DMS153 treated with DMSO at 0.1 percent for 48 hours (cell line): ENCODE results near the gene VPS72.
"Not testable (repeated sequence)": the region's sequence is repeated elsewhere in the genome, so short reads cannot be mapped to it uniquely, and the experiment has no call there.

ENCODE experiments used
- DNase-seq: peaks from one replicate; lab custom pipeline; 2025; ENCODE audit not compliant: unreplicated experiment; lab: John Stamatoyannopoulos, UW

Gene VPS72

DNA sequence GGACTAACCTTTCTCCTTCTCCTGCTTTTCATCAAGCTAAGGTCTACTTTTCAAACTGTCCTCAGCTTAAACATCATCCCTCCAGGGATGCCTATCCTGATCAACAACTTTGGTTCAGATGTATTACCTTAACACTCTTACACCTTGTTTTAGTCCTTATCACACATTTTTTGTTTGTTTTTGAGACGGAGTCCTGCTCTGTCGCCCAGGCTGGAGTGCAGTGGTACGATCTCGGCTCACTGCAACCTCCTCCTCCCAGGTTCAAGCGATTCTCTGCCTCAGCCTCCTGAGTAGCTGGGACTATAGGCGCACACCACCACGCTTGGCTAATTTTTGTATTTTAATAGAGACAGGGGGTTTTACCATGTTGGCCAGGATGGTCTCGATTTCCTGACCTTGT, 1.3 kb downstream of the VPS72 start:
- DNase-seq = not testable (repeated sequence)

DNA sequence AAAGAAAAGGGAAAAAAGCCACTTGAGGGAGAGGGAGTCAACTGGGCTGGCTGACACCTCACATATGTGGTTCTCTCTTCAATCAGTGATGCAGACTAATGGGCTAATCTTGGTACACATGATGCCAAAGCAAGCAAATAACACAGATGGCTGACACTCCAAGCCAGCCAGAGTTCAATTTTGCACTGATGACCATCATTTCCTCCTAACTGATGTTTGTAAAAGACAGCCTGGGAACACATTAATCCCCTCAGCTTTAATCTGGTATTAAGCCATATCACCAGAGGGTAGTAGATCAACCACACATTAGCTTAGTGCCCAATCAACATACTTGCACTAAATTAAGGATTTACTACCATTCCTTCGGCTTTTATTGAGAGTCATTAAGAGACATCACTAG, 2.8 kb downstream of the VPS72 start:
- no peak for DNase-seq

DNA sequence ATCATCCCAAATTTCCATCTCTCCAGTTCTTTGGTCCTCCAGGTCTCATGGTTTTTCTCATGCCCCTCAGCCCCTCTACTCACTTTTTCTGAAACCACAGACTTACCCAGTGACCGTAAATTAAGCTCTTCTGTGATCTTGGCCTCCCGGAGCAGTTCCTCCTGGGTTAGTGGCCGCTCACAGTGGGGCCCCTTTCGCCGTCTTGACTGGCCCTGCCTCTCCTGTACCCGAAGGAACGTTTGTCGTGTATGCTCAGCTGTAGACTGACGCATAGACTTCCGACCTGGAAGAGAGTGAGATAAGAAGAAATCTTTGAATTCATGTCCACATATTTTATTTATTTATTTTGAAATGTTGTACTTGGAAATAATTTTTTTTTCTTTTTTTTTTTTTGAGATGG, 5.8 kb downstream of the VPS72 start:
- DNase-seq = no peak

DNA sequence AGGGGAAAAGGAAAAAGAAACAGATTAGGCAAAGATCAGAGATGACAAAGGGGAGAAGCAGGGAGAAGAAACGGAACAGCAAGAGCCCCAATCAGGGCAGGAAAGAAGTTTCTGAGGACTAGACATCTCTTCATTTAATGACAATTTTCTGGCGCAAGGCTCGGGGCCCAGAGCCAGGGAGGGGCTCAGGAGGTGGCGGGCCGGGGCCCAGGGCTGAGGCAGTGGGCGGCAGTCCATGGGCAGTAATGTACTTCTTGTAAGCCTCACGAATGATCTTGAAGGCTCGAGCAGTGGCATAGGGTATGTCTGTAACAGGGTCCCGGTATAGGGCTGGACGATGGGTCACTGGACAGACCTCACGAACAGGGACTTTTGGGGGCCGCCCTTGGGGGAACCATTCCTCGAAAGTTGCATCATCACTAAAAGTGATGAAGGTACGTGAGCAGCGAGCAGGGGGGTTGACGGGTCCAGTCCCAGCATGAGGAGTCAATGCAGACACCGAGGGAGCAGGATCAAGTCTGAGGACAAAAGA, 13.4 kb downstream of the VPS72 start:
- no peak for DNase-seq

DNA sequence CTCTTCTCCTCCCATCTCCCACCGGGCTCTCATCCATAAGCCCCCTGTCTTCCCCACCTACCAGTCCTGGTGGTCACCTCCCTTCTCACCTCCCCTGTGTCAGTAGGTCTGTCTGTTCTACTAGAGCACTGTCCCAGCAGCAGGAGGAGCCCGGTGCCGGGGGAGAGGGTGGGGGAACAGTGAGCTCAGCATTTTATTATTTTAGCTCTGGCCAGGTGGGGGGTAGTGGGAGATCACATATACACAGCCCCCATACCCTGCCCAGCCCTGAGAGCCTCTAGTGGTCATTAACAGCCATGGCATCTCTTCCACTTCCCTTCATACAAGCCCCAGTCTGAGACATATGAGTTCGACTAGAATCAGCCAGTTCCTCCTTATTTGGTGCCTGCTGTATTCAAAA, 14.1 kb downstream of the VPS72 start, which contains the start of gene TMOD4:
TMOD4 (minus strand) TSS at position 119 of the 400 bp plus-strand sequence. CDS start 1,106 bp downstream, outside the sequence.
- DNase-seq = no peak

- no peak for DNase-seq
Observed at GRCh38 chr1:151175041-151175741, 14.8 kb downstream of the VPS72 start.

DNA sequence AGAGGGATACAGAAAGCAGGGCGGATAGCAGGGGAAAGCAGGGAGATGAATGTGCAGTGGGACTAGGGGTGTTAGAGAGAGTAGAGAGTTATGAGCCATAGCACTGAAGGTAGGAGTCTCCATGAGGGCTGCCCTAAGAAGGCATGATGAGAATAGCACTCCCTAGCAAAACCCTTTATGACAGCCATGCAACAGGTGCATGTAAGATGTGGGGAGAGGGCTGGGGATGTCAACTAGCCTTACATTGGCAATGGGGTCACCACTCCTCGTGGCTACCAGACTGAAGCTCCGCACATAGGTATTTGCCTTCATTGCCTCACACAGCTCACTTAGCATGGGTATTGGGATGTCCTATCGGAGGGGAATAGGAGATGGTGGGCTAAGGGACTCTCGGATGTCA, 18.8 kb downstream of the VPS72 start:
- DNase-seq = no peak

- no peak for DNase-seq
Observed at GRCh38 chr1:151167116-151167515, 22.9 kb downstream of the VPS72 start.

- no peak for DNase-seq
Observed at GRCh38 chr1:151166505-151166956, 23.5 kb downstream of the VPS72 start.

GRCh38 chr1:151165738-151166504, 24.1 kb downstream of the VPS72 start, which contains the start of the genes LYSMD1 and SCNM1:
Gene LYSMD1 (minus strand): TSS chr1:151165902. CDS start chr1:151165258, 644 bp downstream.
Gene SCNM1 (plus strand): TSS chr1:151166144. CDS start chr1:151166153, 9 bp downstream.
- DNase-seq = peak; percentile 99

DNA sequence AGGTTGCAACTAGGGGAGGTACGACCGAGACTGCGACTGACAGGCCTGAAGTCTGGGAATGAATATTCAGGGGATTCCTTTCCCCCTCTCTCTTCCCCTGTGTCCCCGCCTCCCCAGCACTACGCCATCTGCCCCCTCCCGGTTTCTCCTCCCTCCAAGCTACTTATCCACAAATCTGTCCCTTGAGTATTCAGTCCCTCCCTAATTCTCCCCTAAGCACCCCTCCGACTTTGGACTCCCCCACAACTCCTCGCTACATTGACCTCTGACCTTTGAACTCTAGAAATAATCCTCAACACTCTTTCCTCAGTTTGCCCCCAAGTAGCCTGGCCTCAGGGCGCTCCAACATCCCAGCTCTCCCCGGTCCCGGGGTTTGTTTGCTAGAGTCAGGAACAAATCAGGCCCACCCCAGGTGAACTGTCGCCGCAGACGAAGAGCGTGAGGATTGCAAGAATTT, 24.7 kb downstream of the VPS72 start:
- peak; percentile 56 for DNase-seq

DNA sequence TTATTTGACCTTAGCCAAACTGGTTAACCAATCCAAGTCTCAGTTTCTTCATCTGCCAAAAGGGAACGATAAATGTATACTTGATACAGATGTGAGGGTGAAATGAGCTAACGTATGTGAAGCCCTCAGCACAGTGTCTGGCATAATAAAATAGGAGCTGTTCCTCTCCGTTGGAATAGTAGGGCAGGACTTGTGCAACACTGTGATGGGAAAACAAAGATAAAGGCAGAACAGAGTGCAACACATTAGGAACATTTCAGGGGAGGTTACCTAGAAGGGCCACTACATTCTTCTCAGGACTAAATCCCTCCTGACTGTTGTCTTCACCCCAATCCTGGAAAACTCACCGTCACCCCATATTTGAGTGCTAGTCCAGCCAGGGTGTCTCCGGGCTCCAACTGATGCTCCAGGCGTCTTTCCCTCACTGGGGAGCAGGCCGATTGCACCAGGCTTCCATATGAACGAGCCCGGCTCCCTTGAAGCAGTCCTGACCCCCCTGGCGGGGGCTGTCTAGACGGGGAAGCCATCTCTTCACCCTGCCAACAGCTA, 25.2 kb downstream of the VPS72 start:
- DNase-seq = no peak

- DNase-seq = no peak
Observed at GRCh38 chr1:151159373-151159772, 30.6 kb downstream of the VPS72 start.

DNA sequence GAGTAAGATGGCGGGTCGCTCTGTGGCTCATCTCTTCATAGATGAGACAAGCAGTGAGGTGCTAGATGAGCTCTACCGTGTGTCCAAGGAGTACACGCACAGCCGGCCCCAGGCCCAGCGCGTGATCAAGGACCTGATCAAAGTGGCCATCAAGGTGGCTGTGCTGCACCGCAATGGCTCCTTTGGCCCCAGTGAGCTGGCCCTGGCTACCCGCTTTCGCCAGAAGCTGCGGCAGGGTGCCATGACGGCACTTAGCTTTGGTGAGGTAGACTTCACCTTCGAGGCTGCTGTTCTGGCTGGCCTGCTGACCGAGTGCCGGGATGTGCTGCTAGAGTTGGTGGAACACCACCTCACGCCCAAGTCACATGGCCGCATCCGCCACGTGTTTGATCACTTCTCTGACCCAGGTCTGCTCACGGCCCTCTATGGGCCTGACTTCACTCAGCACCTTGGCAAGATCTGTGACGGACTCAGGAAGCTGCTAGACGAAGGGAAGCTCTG, 31.2 kb downstream of the VPS72 start:
- no peak for DNase-seq

- no peak for DNase-seq
Observed at GRCh38 chr1:151158326-151158725, 31.7 kb downstream of the VPS72 start.

- DNase-seq = no peak
Observed at GRCh38 chr1:151157067-151157531, 32.9 kb downstream of the VPS72 start.

DNA sequence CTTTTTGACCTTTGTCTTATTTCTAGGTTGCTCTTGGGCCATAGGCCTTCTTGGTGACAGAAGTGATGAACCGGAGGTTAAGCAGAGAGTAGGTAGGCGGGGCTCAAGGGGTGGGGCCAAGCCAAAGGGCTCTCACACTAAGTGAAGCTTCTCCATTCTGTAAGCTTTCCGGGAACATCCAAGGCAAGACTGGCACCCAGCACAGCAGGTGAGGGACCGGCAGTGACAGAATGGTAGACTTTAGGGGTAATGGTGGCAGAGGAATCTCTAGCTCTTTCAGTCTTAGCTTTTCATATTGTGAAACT, 33.5 kb downstream of the VPS72 start, which contains the start of gene TNFAIP8L2:
TNFAIP8L2 (plus strand) TSS at position 135 of the 305 bp plus-strand sequence. CDS start 2,049 bp downstream, outside the sequence.
- DNase-seq = no peak

DNA sequence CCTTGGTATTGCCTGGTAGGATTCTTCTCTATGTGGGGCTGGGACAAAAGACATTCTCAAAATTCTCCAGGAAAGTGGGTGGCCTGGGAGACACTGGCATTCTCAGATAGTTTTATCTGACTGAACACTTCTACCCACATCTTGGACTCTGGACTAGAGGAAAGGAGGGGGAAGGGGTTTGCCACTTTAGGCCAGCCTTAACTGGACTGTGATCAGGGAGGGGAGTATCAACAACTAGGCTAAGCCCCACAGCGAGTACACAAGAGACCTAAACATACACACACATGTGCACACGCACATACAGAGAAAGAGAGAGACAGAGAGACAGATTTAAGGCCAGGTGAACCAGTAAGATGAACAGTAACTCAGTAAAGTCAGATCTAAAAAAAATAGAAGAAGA, 42.3 kb downstream of the VPS72 start:
- no peak for DNase-seq

DNA sequence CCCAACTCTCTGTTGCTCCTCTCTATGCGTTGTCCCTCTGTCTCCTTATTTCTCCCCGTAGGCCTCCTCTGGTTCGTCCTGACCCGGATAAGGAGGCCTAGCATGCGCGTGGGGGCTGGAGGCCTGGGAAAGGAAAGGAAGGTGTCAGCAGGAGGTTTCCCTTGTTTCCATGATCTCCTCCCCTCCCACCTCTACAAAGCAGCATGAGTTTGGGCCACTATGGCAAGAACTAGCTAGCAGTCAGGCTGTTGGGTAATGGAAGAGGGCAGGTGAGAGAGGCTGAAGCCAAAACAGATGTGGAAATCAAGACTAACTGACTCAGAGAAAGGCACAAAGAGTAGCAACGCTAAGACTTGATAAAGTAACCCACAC, 42.9 kb downstream of the VPS72 start:
- DNase-seq = no peak

DNA sequence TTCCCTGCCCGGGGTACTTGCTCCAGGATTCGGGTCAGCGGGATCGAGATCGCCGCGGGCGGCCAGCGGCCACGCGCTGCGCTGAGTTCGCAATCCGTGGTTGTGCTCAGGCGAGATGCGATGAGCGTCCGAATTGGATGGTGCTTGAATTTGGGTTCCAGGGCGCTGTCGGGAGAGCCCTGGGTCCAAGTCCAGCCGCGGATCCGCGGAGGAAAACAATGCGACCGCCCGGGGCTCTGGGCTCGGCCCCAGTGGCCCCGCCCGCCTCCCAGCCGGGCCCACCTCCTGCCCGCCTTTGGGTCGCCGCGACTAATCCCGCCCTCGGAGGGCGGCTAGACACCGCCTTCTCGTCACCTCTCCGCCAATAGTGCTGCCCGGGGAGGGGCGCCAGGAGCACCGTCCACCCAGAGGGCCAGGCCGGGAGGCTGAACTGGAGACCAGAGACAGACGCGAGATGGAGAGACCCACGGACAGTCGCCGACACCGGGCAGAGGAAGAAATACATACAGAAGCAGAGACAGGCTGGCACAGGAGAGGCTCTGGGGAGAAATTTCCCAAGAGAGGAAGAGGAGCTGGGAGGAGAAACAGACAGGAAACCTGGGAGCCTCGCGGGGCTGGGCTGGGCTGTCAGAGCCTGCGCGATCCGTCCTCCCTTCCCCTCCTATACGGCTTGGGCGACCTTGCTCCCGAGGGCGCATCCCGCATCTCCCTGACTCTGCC, 43.4 kb downstream of the VPS72 start, which contains the start of gene SEMA6C:
SEMA6C (minus strand) TSS at position 220 of the 720 bp plus-strand sequence. CDS start 4,010 bp downstream, outside the sequence.
- peak; percentile 93 for DNase-seq
